ENCODE data around the gene COG7. TPM values are rescaled to one million over a fixed set of nuclear protein-coding genes. Genes with fewer than 3 reads are reported as not detected.

The COG7 gene
- total RNA-seq, 1 experiment from 2014 or later: 17.9 TPM

- Histone ChIP-seq H3K4me2 (ENCODE audit: insufficient read depth, insufficient read length, low read length) (no peak overlapping the region), H3K79me2 (ENCODE audit: insufficient read depth, low read length) (no peaks in the 10 kb centered on the region), H4K91ac (ENCODE audit: insufficient read length, low read depth, low read length) (no peak overlapping the region), H3K23ac (ENCODE audit: insufficient read length, low read depth, low read length) (no peak overlapping the region), H2BK12ac (ENCODE audit: insufficient read length, low read depth, low read length) (no peak overlapping the region), H3K56ac (ENCODE audit: insufficient read length, low read depth, low read length) (no peak overlapping the region), H2AFZ (ENCODE audit: low read length) (no peak overlapping the region), H3K27me3 (ENCODE audit: insufficient read depth, low read length) (no peaks in the 10 kb centered on the region), H3K9me3 (ENCODE audit: control insufficient read depth, low read depth, low read length) (no peaks in the 10 kb centered on the region), H3K18ac (ENCODE audit: insufficient read length, low read depth, low read length) (no peak overlapping the region), H2AK5ac (ENCODE audit: insufficient read length, low read length) (no peak overlapping the region), H3K9ac (ENCODE audit: extremely low read depth, insufficient read length, low read length) (no peak overlapping the region), H4K5ac (ENCODE audit: insufficient read length, low read depth, low read length) (no peak overlapping the region), H3K23me2 (ENCODE audit: insufficient read length, low read depth, low read length, poor library complexity, severe bottlenecking) (no peaks in the 10 kb centered on the region), H2BK5ac (ENCODE audit: insufficient read length, low read length) (no peak overlapping the region), H3K4me1 (ENCODE audit: insufficient read depth, low read length) (no peaks in the 10 kb centered on the region), H2BK120ac (ENCODE audit: low read depth, low read length, poor library complexity, severe bottlenecking) (no peak overlapping the region), H3K27ac (ENCODE audit: insufficient read length, low read depth, low read length) (peak overlapping the region; percentile 67), H3K14ac (ENCODE audit: insufficient read depth, low read length) (no peak overlapping the region), H4K20me1 (ENCODE audit: control insufficient read depth, insufficient read depth, insufficient read length) (no peaks in the 10 kb centered on the region), H2BK15ac (ENCODE audit: low read depth, low read length) (no peak overlapping the region), H4K8ac (replicated peaks; ENCODE audit: insufficient read length, low read depth, low read length) (no peak overlapping the region), H2BK20ac (ENCODE audit: low read depth, low read length, poor library complexity, severe bottlenecking) (no peak overlapping the region), H3K79me1 (ENCODE audit: insufficient read depth, low read depth, low read length, poor library complexity, severe bottlenecking) (no peaks in the 10 kb centered on the region), H3K4ac (ENCODE audit: low read depth, low read length) (no peak overlapping the region), H3T11ph (ENCODE audit: low read length) (no peak overlapping the region)
- no peaks in the 10 kb centered on the region for H3K9me3 Mint-ChIP-seq
- no peak for DNase-seq
- no peak for TF ChIP-seq CTCF (conservative IDR thresholded peaks at IDR 0.05)
- WGBS (ENCODE audit: extremely low coverage, insufficient read length, low lambda C conversion rate): no CpG with 5 or more reads among the region's 5 CpGs
- H3K36me3 Mint-ChIP-seq (ENCODE audit: insufficient read depth in 1 of 3, low read depth in 3 of 3): peaks cover 0 to 24% (median 10%) of the 10 kb centered on the region in 3 experiments; a peak in 6 of 7 replicates
- no peak overlapping the region for H3K4me3 Mint-ChIP-seq
- H3K27me3 Mint-ChIP-seq (ENCODE audit: low read depth): no peaks in the 10 kb centered on the region
- peaks cover 9 to 12% of the 10 kb centered on the region in 2 experiments for H3K4me1 Mint-ChIP-seq
- peak overlapping the region; percentile 22 to 84 (median 82); a peak in 3 of 7 replicates for H3K27ac Mint-ChIP-seq
Measured at GRCh38 chr16:23420011-23420410, 33.0 kb downstream of the COG7 start.

Data from H9 (cell line).